Prostate gland (tissue), 2 donors: ENCODE data around the gene ANKRD44. TPM values are rescaled to one million over a fixed set of nuclear protein-coding genes. Genes with fewer than 3 reads are reported as not detected.

ENCODE experiments used
- DNase-seq: peaks from one replicate; pipeline ENCODE4 v3.0.0-alpha.2; 2019; ENCODE audit warnings: low spot score
- H3K27ac ChIP-seq, 2 donors: fragments of 200-600 bp; sonication (generic); 2 replicates each; pipeline ENCODE4 v1.5.1; 2017 to 2019
- H3K27me3 ChIP-seq: fragments of 200-600 bp; sonication (generic); replicated peaks from 2 replicates; pipeline ENCODE4 v1.5.1; 2019; ENCODE audit not compliant: insufficient read depth
- H3K36me3 ChIP-seq, 2 donors: fragments of 200-600 bp; sonication (generic); 1 replicate in 1 of 2; 2 replicates in 1 of 2; pipeline versions ENCODE4 v1.5.1 to v1.8.1; 2017 to 2019
- H3K4me1 ChIP-seq: fragments of 200-600 bp; sonication (generic); replicated peaks from 2 replicates; pipeline ENCODE4 v1.5.1; 2019
- H3K4me3 ChIP-seq, 2 donors: fragments of 200-600 bp; sonication (generic); 2 replicates each; pipeline ENCODE4 v1.5.1; 2017 to 2019
- H3K9me3 ChIP-seq: fragments of 200-600 bp; sonication (generic); 2 replicates; pipeline ENCODE4 v1.5.1; 2017
- CTCF ChIP-seq, 4 experiments: fragments of 200-600 bp in 2 of 4; fragments of 450-650 bp in 2 of 4; sonication (generic) in 2 of 4; IDR thresholded peaks; 1 replicate in 3 of 4; 2 replicates in 1 of 4; pipeline ENCODE4 v1.5.1; 2016 to 2019; ENCODE audit warnings: antibody characterized with exemption in 4 of 4, mild to moderate bottlenecking in 2 of 4, moderate library complexity in 2 of 4
- POLR2A ChIP-seq: fragments of 450-650 bp; IDR thresholded peaks from one replicate; pipeline ENCODE4 v1.6.1; 2016; ENCODE audit warnings: antibody characterized with exemption, mild to moderate bottlenecking
- POLR2AphosphoS5 ChIP-seq: sonication (generic); formaldehyde crosslinking; IDR thresholded peaks from one replicate; pipeline ENCODE4 v1.6.1; 2017; ENCODE audit warnings: antibody characterized with exemption
- WGBS: methylation state at CpG from one replicate; pipeline ENCODE4 v1.1.5; 2018; 5-methylcytosine and 5-hydroxymethylcytosine counted together
- intact Hi-C: fragments of 100-400 bp; cut with DNase I; formaldehyde crosslinking; loops from one replicate; pipeline ENCODE4 v1.14.2; 2022
- total RNA-seq, 2 donors: library from RNA; depleted of rRNA; stranded (reverse); fragments of >200 nt; gene quantifications; one replicate each; pipeline ENCODE4 v1.1.0, GENCODE V29; 2016

ANKRD44 gene
- total RNA-seq, 2 donors from 2014 or later, result 6.0 to 11.2 TPM

- intact Hi-C loops, result no loop called here
- no peak for DNase-seq
- Histone ChIP-seq H3K27me3 (no peaks in the 10 kb centered on the region), H3K27ac (no peak overlapping the region), H3K4me1 (no peaks in the 10 kb centered on the region), H3K36me3 (no peaks in the 10 kb centered on the region), H3K4me3 (no peak overlapping the region), H3K9me3 (no peaks in the 10 kb centered on the region)
- TF ChIP-seq POLR2A (no peak), CTCF (IDR thresholded peaks at IDR 0.05) (no peak), POLR2AphosphoS5 (no peak)
- 91% methylated on average over 4 of the region's 4 CpGs for WGBS
These were observed 12.7 kb downstream of the ANKRD44 start for GRCh38 chr2:197297772-197298318.

- Histone ChIP-seq H3K9me3 (no peaks in the 10 kb centered on the region), H3K36me3 (no peaks in the 10 kb centered on the region), H3K4me3 (no peak overlapping the region), H3K4me1 (no peaks in the 10 kb centered on the region), H3K27me3 (no peaks in the 10 kb centered on the region), H3K27ac (no peak overlapping the region)
- intact Hi-C loops, result no loop called here
- WGBS, result 92% methylated on average over 2 of the region's 2 CpGs
- no peak for TF ChIP-seq POLR2AphosphoS5
- no peak for TF ChIP-seq CTCF (IDR thresholded peaks at IDR 0.05)
- no peak for TF ChIP-seq POLR2A
- DNase-seq, result no peak
These were observed 13.3 kb downstream of the ANKRD44 start for GRCh38 chr2:197297266-197297665.

- intact Hi-C loops, result no loop called here
- no peaks in the 10 kb centered on the region for H3K4me1 ChIP-seq
- H3K27ac ChIP-seq, result no peak overlapping the region
- TF ChIP-seq POLR2AphosphoS5, result no peak
- TF ChIP-seq CTCF (IDR thresholded peaks at IDR 0.05), result no peak
- TF ChIP-seq POLR2A, result no peak
- WGBS, result 40% methylated on average over 2 of the region's 2 CpGs
- no peak overlapping the region for H3K4me3 ChIP-seq
- no peaks in the 10 kb centered on the region for H3K36me3 ChIP-seq
- no peaks in the 10 kb centered on the region for H3K9me3 ChIP-seq
- no peak for DNase-seq
- H3K27me3 ChIP-seq, result no peaks in the 10 kb centered on the region
These were observed 13.7 kb downstream of the ANKRD44 start for GRCh38 chr2:197296835-197297234.

- TF ChIP-seq CTCF (IDR thresholded peaks at IDR 0.05) (no peak), POLR2AphosphoS5 (no peak), POLR2A (no peak)
- H3K27me3 ChIP-seq, result no peaks in the 10 kb centered on the region
- DNase-seq, result no peak
- intact Hi-C loops, result no loop called here
- H3K9me3 ChIP-seq, result no peaks in the 10 kb centered on the region
- no peaks in the 10 kb centered on the region for H3K36me3 ChIP-seq
- H3K4me1 ChIP-seq, result no peaks in the 10 kb centered on the region
- no peak overlapping the region for H3K4me3 ChIP-seq
- no peak overlapping the region for H3K27ac ChIP-seq
- 75% methylated on average over 3 of the region's 3 CpGs for WGBS
These were observed 16.3 kb downstream of the ANKRD44 start for GRCh38 chr2:197294260-197294659.

DNA sequence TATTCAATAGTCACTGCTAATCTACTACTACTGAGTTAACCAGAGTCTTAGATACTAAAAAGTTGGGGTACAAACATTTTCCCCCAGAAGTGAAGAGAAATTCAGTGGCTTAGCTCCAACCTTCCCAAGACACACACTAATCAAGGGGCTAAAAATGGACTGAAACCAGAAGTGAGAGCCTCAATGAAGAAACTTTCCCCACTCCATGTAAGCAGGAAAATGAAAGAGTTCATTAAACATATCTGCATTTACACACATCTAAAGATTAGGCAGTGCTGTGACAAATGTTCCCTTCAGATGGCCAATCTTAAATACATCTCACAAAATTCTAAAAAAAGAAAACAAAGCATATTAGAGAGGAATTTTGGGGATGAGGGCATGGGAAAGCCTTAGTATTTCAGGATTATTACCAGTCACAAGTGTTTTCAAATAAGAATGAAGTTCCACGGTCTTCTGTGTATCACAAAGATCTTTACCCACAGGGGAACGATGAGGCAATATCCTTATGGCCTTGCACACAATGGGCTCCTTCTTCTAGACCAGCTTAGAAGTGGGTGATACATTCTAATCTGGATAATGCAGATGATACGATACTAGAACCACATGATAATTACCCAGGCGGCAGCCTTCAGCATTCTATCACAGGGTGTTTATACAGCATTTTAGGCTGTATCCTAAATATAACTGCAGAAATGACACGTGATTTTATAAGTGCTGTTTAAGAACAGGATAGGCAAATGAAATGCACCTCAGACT is 17.1 kb downstream of the ANKRD44 start:
- no peak for TF ChIP-seq CTCF (IDR thresholded peaks at IDR 0.05)
- TF ChIP-seq POLR2A, result no peak
- no peak for TF ChIP-seq POLR2AphosphoS5
- intact Hi-C loops, result no loop called here
- Histone ChIP-seq H3K9me3 (no peaks in the 10 kb centered on the region), H3K27me3 (no peaks in the 10 kb centered on the region), H3K27ac (no peak overlapping the region), H3K4me1 (no peaks in the 10 kb centered on the region), H3K36me3 (no peaks in the 10 kb centered on the region), H3K4me3 (no peak overlapping the region)
- DNase-seq, result no peak
- WGBS, result 63% methylated on average over 5 of the region's 5 CpGs
